Mesothelial cell of epicardium (in vitro differentiated cells): ENCODE measurements around the gene NAALADL2. TPM values are rescaled to one million over a fixed set of nuclear protein-coding genes. Genes with fewer than 3 reads are reported as not detected.

Experiments used
- DNase-seq, 2 experiments: peaks; one replicate each; pipeline ENCODE4 v3.0.0; 2021; ENCODE audit warnings: low spot score in 2 of 2; ENCODE audit not compliant: unreplicated experiment in 2 of 2
- H3K27ac Mint-ChIP-seq: 2 replicates; pipeline ENCODE4 v1.8.0; 2021; ENCODE audit warnings: mixed read lengths
- H3K27me3 Mint-ChIP-seq: 2 replicates; pipeline ENCODE4 v1.8.0; 2021; ENCODE audit warnings: low read depth, mixed read lengths
- H3K36me3 Mint-ChIP-seq: 2 replicates; pipeline ENCODE4 v1.8.0; 2021; ENCODE audit warnings: mixed read lengths
- H3K4me1 Mint-ChIP-seq: 2 replicates; pipeline ENCODE4 v1.8.0; 2021; ENCODE audit warnings: mixed read lengths
- H3K4me3 Mint-ChIP-seq: 2 replicates; pipeline ENCODE4 v1.8.0; 2021; ENCODE audit warnings: mild to moderate bottlenecking, moderate library complexity, mixed read lengths
- H3K9me3 Mint-ChIP-seq: 2 replicates; pipeline ENCODE4 v1.8.0; 2021; ENCODE audit warnings: mixed read lengths
- total RNA-seq: library from RNA; stranded (reverse); gene quantifications from 3 replicates; pipeline ENCODE4 v1.2.1, GENCODE V29; 2021
- TF ChIP-seq, protein P1 (sequence below): fragments of 200-600 bp; sonication (generic); IDR thresholded peaks from one replicate; pipeline ENCODE4 v1.5.0; 2021; ENCODE audit warnings: antibody characterized with exemption; ENCODE audit not compliant: unreplicated experiment

NAALADL2 gene
- total RNA-seq, 1 donor from 2014 or later, result 27.9 TPM

DNA sequence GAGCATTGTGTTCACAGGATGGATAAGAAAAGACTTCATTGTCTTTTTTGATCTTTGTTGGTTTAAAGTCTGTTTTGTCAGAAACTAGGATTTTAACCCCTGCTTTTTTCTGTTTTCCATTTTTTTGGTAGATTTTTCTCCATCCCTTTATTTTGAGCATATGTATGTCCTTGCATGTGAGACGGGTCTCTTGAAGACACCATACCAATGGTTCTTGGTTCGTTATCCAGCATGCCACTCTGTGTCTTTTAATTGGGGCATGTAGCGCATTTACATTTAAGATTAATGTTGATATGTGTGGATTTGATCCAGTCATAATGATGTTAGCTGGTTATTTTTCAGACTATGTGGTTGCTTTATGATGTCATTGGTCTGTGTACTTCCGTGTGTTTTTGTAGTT, 687.0 kb downstream of the NAALADL2 start:
- Mint-ChIP-seq H3K4me3 (no peak overlapping the region), H3K9me3 (peaks cover 44% of the 10 kb centered on the region), H3K4me1 (no peaks in the 10 kb centered on the region), H3K27me3 (no peaks in the 10 kb centered on the region), H3K27ac (no peak overlapping the region), H3K36me3 (peaks cover 20% of the 10 kb centered on the region)
- TF ChIP-seq, protein P1, sequence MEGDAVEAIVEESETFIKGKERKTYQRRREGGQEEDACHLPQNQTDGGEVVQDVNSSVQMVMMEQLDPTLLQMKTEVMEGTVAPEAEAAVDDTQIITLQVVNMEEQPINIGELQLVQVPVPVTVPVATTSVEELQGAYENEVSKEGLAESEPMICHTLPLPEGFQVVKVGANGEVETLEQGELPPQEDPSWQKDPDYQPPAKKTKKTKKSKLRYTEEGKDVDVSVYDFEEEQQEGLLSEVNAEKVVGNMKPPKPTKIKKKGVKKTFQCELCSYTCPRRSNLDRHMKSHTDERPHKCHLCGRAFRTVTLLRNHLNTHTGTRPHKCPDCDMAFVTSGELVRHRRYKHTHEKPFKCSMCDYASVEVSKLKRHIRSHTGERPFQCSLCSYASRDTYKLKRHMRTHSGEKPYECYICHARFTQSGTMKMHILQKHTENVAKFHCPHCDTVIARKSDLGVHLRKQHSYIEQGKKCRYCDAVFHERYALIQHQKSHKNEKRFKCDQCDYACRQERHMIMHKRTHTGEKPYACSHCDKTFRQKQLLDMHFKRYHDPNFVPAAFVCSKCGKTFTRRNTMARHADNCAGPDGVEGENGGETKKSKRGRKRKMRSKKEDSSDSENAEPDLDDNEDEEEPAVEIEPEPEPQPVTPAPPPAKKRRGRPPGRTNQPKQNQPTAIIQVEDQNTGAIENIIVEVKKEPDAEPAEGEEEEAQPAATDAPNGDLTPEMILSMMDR, result no peak
- no peak for DNase-seq

DNA sequence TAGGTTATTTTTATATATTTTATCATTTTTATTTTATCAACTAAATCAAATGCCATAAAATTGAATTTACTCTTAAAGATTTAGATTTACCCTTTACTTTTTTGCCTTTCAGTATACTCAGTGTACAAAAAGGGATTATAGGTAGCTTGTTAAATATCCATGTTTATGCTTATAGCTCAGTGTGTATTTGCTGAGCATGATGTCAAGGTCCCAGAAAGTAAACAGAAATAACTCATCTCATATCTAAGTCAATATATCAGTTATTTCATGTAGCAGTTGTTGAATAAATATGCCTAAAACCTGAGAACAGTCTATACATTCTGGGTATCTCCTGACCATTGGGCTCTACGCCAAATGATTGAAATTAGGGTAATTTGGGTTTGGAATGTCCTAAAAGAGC, 693.8 kb downstream of the NAALADL2 start:
- H3K4me3 Mint-ChIP-seq, result no peak overlapping the region
- H3K9me3 Mint-ChIP-seq, result peaks cover 6% of the 10 kb centered on the region
- no peaks in the 10 kb centered on the region for H3K36me3 Mint-ChIP-seq
- H3K27ac Mint-ChIP-seq, result no peak overlapping the region
- TF ChIP-seq, protein P1, result no peak
- no peaks in the 10 kb centered on the region for H3K27me3 Mint-ChIP-seq
- peaks cover 4% of the 10 kb centered on the region for H3K4me1 Mint-ChIP-seq
- DNase-seq, result no peak

DNA sequence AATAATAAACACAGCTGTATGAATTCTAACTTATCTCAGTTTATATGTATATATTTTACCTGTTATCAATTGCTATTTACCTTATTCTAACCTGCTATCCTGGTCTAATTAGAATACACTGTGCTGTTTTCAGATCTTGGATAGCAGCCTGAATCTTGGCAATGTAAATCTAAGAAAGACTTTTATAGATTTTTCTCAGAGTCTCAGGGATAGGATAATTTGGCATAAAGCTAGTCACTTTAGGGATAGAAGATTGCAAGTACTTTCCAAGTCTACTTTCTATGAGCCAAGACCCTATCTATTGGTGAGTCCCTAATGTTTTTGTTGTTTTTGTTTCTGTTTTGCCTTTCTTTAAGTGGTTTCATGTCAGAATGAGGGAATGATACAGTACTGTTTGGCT, 695.7 kb downstream of the NAALADL2 start:
- TF ChIP-seq, protein P1, result no peak
- H3K9me3 Mint-ChIP-seq, result peaks cover 20% of the 10 kb centered on the region
- no peak overlapping the region for H3K27ac Mint-ChIP-seq

DNA sequence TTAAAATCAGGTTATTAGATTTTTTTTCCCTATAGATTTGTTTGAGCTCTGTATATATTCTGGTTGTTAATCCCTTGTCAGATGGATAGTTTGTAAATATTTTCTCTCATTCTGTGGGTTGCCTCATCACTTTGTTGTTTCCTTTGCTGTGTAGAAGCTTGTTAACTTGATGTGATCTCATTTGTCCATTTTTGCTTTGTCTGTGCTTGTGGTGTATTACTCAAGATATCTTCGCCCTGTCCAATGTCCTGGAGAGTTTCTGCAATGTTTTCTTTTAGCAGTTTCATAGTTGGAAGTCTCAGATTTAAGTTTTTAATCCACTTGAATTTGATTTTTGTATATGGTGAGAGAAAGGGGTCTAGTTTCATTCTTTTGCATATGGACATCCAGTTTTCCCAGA, 699.1 kb downstream of the NAALADL2 start:
- no peaks in the 10 kb centered on the region for H3K27me3 Mint-ChIP-seq
- TF ChIP-seq, protein P1, result no peak
- H3K36me3 Mint-ChIP-seq, result peaks cover 13% of the 10 kb centered on the region
- H3K4me1 Mint-ChIP-seq, result peaks cover 4% of the 10 kb centered on the region
- peaks cover 27% of the 10 kb centered on the region for H3K9me3 Mint-ChIP-seq
- no peak overlapping the region for H3K27ac Mint-ChIP-seq
- no peak overlapping the region for H3K4me3 Mint-ChIP-seq
- no peak for DNase-seq

More for the DNA sequence above, 695.7 kb downstream of the NAALADL2 start:
- H3K4me3 Mint-ChIP-seq, result no peak overlapping the region
- H3K36me3 Mint-ChIP-seq, result peaks cover 11% of the 10 kb centered on the region
- H3K27me3 Mint-ChIP-seq, result no peaks in the 10 kb centered on the region
- DNase-seq, result no peak
- peaks cover 4% of the 10 kb centered on the region for H3K4me1 Mint-ChIP-seq

DNA sequence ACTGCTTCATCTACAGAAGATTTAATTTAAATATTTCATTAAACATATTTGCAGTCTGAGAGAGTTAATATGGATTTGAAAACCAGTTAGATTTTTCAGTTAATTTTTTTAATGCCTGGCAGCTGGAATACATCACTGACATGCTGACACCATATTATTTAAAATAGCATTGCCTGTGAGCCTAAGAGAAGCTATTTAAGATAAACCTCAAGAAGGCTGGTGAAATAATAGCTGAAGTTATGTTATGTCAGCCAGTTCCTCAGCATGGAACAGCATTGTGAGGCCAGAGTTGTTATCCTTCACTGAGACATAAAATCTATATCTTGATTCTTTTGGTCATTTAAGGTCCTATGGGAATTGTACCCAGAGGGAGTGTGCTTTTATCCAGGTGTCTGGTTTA, 705.2 kb downstream of the NAALADL2 start:
- TF ChIP-seq, protein P1, result no peak
- H3K27ac Mint-ChIP-seq, result no peak overlapping the region
- DNase-seq, result no peak

DNA sequence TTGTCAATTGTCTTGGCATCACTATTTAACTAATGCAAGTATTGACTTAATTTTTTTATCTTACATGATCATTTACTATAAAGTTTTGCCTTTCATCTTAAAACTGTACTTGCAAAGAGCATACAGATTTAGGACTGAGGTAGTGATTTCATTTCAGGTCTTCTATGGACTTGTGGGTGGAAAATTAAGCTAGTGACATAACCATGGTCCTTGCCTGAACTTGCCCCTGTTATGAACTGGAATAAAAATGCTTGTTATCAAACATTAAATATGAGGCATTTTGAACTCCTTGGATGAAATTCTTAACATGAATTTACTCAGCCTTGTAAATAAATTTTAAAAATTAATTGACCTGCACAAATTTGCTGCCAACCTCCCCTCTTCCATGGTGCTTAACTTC, 712.0 kb downstream of the NAALADL2 start:
- H3K27ac Mint-ChIP-seq, result no peak overlapping the region
- no peaks in the 10 kb centered on the region for H3K27me3 Mint-ChIP-seq
- H3K36me3 Mint-ChIP-seq, result no peaks in the 10 kb centered on the region
- no peak overlapping the region for H3K4me3 Mint-ChIP-seq
- H3K9me3 Mint-ChIP-seq, result peaks cover 3% of the 10 kb centered on the region
- TF ChIP-seq, protein P1, result no peak
- DNase-seq, result no peak
- H3K4me1 Mint-ChIP-seq, result peaks cover 6% of the 10 kb centered on the region

More for the DNA sequence above, 705.2 kb downstream of the NAALADL2 start:
- H3K4me3 Mint-ChIP-seq, result no peak overlapping the region
- H3K9me3 Mint-ChIP-seq, result peaks cover 12% of the 10 kb centered on the region
- no peaks in the 10 kb centered on the region for H3K27me3 Mint-ChIP-seq
- H3K36me3 Mint-ChIP-seq, result peaks cover 4% of the 10 kb centered on the region
- no peaks in the 10 kb centered on the region for H3K4me1 Mint-ChIP-seq
